HL-60/S4 (cell line): ENCODE results near the gene PLEKHD1.

ENCODE experiments used
- in situ Hi-C: fragments of 300-500 bp; cut with MboI; formaldehyde crosslinking; loops from 2 replicates; pipeline ENCODE4 v1.14.3; 2022; ENCODE audit warnings: low sequenced_read_pairs

Gene PLEKHD1

GRCh38 chr14:69540654-69541335 lies 56.3 kb downstream of the PLEKHD1 start:
- in situ Hi-C loops: no loop called here

- in situ Hi-C loops: no loop called here
Measured at GRCh38 chr14:69542311-69542710, 57.8 kb downstream of the PLEKHD1 start.

- in situ Hi-C loops: no loop called here
Measured at GRCh38 chr14:69543341-69544115, 59.0 kb downstream of the PLEKHD1 start.

GRCh38 chr14:69547701-69548348 lies 63.3 kb downstream of the PLEKHD1 start:
- in situ Hi-C loops: no loop called here

- in situ Hi-C loops: no loop called here
Measured at GRCh38 chr14:69548566-69548965, 64.0 kb downstream of the PLEKHD1 start.

- in situ Hi-C loops: no loop called here
Measured at GRCh38 chr14:69551511-69551910, 67.0 kb downstream of the PLEKHD1 start.

GRCh38 chr14:69553252-69553651 lies 68.7 kb downstream of the PLEKHD1 start:
- in situ Hi-C loops: no loop called here

GRCh38 chr14:69554500-69554899 lies 70.0 kb downstream of the PLEKHD1 start:
- in situ Hi-C loops: no loop called here

GRCh38 chr14:69558774-69559173 lies 74.2 kb downstream of the PLEKHD1 start:
- in situ Hi-C loops: no loop called here

- in situ Hi-C loops: no loop called here
Measured at GRCh38 chr14:69559581-69560011, 75.1 kb downstream of the PLEKHD1 start.

GRCh38 chr14:69560826-69561225 lies 76.3 kb downstream of the PLEKHD1 start:
- in situ Hi-C loops: no loop called here

GRCh38 chr14:69561893-69562292 lies 77.4 kb downstream of the PLEKHD1 start:
- in situ Hi-C loops: no loop called here

- in situ Hi-C loops: no loop called here
Measured at GRCh38 chr14:69567563-69567962, 83.0 kb downstream of the PLEKHD1 start.

- in situ Hi-C loops: no loop called here
Measured at GRCh38 chr14:69569859-69570258, 85.3 kb downstream of the PLEKHD1 start.

- in situ Hi-C loops: no loop called here
Measured at GRCh38 chr14:69570836-69571330, 86.4 kb downstream of the PLEKHD1 start.

GRCh38 chr14:69571449-69572029 lies 87.0 kb downstream of the PLEKHD1 start:
- in situ Hi-C loops: no loop called here

- in situ Hi-C loops: no loop called here
Measured at GRCh38 chr14:69572030-69572840, 87.7 kb downstream of the PLEKHD1 start.

- in situ Hi-C loops: no loop called here
Measured at GRCh38 chr14:69572841-69573135, 88.3 kb downstream of the PLEKHD1 start.

- in situ Hi-C loops: no loop called here
Measured at GRCh38 chr14:69573205-69573830, 88.8 kb downstream of the PLEKHD1 start.

GRCh38 chr14:69573831-69574262 lies 89.3 kb downstream of the PLEKHD1 start:
- in situ Hi-C loops: no loop called here
